Metanephros (tissue), 2 donors: Measurements from ENCODE around the gene GOT2. TPM values are rescaled to one million over a fixed set of nuclear protein-coding genes. Genes with fewer than 3 reads are reported as not detected.

ENCODE experiments used
- small RNA-seq: library from RNA; depleted of rRNA; stranded (forward); fragments of <200 nt; gene quantifications from one replicate; pipeline ENCODE3, GENCODE V24; 2014; ENCODE audit warnings: low replicate concordance
- total RNA-seq: library from RNA; depleted of rRNA; stranded (reverse); fragments of >200 nt; gene quantifications from one replicate; pipeline ENCODE4 v1.2.3, GENCODE V29; 2014

Gene GOT2
- 59.0 TPM for total RNA-seq

DNA sequence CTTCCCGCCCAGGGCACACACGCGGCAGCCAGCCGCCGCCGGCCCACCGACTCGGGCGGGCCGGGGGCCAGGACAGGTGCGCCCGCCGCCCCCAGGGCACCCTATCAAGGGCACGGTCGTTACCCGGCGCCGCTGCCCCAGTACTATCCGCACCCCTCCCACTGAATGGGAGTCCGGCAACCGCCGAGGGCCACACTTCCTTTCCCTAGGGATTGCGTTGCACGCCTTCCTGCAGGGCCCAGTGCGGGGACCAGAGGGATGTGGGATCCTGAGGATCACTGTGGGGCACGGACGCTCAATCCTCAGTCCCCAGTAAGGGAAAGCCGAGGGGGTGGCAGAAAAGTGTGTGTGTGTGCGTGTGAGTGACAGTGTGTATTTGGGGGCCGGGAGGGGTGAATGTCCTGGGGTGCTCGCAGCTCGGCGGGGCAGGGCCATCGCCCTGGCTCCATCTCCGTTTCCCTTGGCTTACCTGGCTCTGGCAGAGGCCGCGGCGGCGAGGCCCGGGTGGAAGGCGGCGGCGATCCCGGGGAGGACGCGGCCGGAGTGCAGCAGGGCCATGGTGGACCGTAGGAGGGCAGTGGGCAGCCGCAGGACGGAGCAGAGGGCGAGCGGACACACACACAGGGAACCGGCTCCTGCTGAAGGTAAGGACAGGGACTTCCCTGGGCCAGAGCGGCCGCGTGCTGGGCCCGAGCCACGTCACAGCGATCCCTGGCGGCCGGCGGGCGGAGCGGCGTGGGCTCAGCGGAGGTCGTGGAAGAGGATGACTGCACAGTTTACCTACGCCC, at the start of gene GOT2:
Gene GOT2, minus strand, starts transcription at position 646 of the 788 bp plus-strand sequence. Its CDS starts 88 bp downstream, at position 558.

DNA sequence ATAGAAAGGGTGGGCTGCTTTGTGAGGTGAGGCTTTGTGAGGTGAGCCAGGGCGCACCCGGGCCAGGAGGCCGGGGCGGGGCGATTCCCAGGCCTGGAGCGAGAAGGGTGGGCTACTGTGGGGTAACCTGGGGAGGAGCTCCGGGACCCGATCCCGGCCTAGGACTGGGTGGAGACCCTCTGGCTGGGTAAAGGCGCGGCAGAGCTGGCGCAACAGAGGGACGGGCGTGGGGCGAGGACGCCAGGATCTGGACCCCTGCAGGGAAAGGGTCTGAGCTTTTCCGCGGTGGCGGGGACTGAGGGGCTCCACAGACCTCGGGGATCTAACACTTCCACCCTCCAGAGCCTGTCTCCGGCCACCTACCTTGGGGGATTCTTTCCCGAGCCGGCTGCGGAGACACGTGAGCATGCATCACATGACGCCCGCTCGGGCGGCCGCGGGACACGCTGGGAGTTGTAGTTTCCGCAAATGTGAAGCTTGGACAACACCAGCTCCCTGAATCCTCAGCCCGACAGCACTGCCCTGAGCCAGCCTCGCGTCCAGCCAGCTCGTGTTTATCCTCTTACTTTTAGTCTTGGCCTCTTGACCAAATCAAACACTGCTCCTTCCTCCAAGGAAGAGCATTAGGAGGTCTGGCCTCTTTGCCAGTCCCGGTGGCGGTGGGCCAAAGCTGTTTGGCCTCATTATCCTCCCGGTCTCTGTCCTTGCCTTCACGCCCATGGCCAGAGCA, 49.6 kb downstream of the GOT2 start, which contains the start of gene SLC38A7:
Gene SLC38A7, minus strand, starts transcription at position 417 of the 730 bp plus-strand sequence. CDS start 4,644 bp downstream, outside the sequence.

Small RNA genes within 50 kb of the gene (small RNA-seq; reads per million reads assigned to genes)
- gene RN7SL143P (not detected), gene RNU6-1155P (not detected)

Other genes with a start within 250 kb of the GOT2 start
- 8.5 TPM for gene NDRG4, start 234.2 kb downstream of the GOT2 start, total RNA-seq
- 28.8 TPM for gene SETD6, start 218.8 kb downstream of the GOT2 start, total RNA-seq
- gene CNOT1, start 104.5 kb downstream of the GOT2 start, total RNA-seq: 225 TPM
- 17.3 TPM for gene SLC38A7, start 49.5 kb downstream of the GOT2 start, total RNA-seq